Esophagus squamous epithelium (tissue), 5 donors: ENCODE results near the gene CCDC192. TPM values are rescaled to one million over a fixed set of nuclear protein-coding genes. Genes with fewer than 3 reads are reported as not detected.
"Not testable (repeated sequence)": the region's sequence is repeated elsewhere in the genome, so short reads cannot be mapped to it uniquely, and the experiment has no call there.

ENCODE experiments used
- DNase-seq: peaks from one replicate; lab custom pipeline; 2025; lab: John Stamatoyannopoulos, UW
- H3K27ac ChIP-seq, 4 donors: fragments of 200-600 bp; sonication (generic); one replicate each; pipeline ENCODE4 v1.5.1; 2016 to 2019; ENCODE audit warnings: mild to moderate bottlenecking in 1 of 4
- H3K27me3 ChIP-seq, 4 donors: fragments of 200-600 bp; sonication (generic); 1 replicate in 3 of 4; 2 replicates in 1 of 4; pipeline versions ENCODE4 v1.5.1 to v1.6.0; 2017 to 2021; ENCODE audit warnings: antibody characterized with exemption in 1 of 4
- H3K36me3 ChIP-seq, 3 donors: fragments of 200-600 bp; sonication (generic); one replicate each; pipeline ENCODE4 v1.5.1; 2016 to 2019
- H3K4me1 ChIP-seq, 3 donors: fragments of 200-600 bp; sonication (generic); one replicate each; pipeline ENCODE4 v1.5.1; 2017 to 2019
- H3K4me3 ChIP-seq, 4 donors: fragments of 200-600 bp; sonication (generic); 1 replicate in 3 of 4; 2 replicates in 1 of 4; pipeline ENCODE4 v1.5.1; 2016 to 2019; ENCODE audit warnings: mild to moderate bottlenecking in 2 of 4, moderate library complexity in 1 of 4
- H3K9me3 ChIP-seq, 3 donors: fragments of 200-600 bp; sonication (generic); one replicate each; pipeline ENCODE4 v1.5.1; 2016 to 2019
- CTCF ChIP-seq, 6 experiments: fragments of 450-650 bp in 4 of 6; fragments of 200-600 bp in 2 of 6; sonication (generic) in 2 of 6; IDR thresholded peaks; one replicate each; pipeline ENCODE4 v1.5.1; 2016 to 2019; ENCODE audit warnings: antibody characterized with exemption in 6 of 6, mild to moderate bottlenecking in 4 of 6, moderate library complexity in 4 of 6
- POLR2A ChIP-seq, 4 donors: fragments of 450-650 bp; IDR thresholded peaks; one replicate each; pipeline ENCODE4 v1.6.1; 2017; ENCODE audit warnings: antibody characterized with exemption in 4 of 4, mild to moderate bottlenecking in 4 of 4, moderate library complexity in 3 of 4
- WGBS, 2 donors: methylation state at CpG; one replicate each; pipeline ENCODE4 v1.1.5; 2018; 5-methylcytosine and 5-hydroxymethylcytosine counted together
- intact Hi-C: fragments of 100-400 bp; cut with DNase I; formaldehyde crosslinking; loops from one replicate; pipeline ENCODE4 v1.15.0; 2022
- total RNA-seq, 4 donors: library from RNA; depleted of rRNA; stranded (reverse); fragments of >200 nt; gene quantifications; one replicate each; pipeline ENCODE4 v1.1.0, GENCODE V29; 2016
- donor health status: DM: yes; HTN: yes; CAD: no.

Gene CCDC192
- total RNA-seq, 4 donors from 2014 or later, result not detected

- Histone ChIP-seq H3K36me3 (no peaks in the 10 kb centered on the region), H3K27ac (no peak overlapping the region), H3K4me1 (peaks cover 0 to 8% (median 3%) of the 10 kb centered on the region in 3 donors), H3K9me3 (no peaks in the 10 kb centered on the region), H3K4me3 (no peak overlapping the region), H3K27me3 (no peaks in the 10 kb centered on the region)
- WGBS, 2 donors, result 81 to 86% methylated on average over 6 of the region's 6 CpGs
- DNase-seq, result no peak
- intact Hi-C loops, result no loop called here
- TF ChIP-seq POLR2A (IDR thresholded peaks at IDR 0.05) (no peak), CTCF (IDR thresholded peaks at IDR 0.05) (no peak)
Observed at GRCh38 chr5:127700237-127700766, 2.9 kb upstream of the CCDC192 start.

- H3K36me3 ChIP-seq, result no peaks in the 10 kb centered on the region
- no peaks in the 10 kb centered on the region for H3K27me3 ChIP-seq
- H3K4me3 ChIP-seq, result no peak overlapping the region
- no peaks in the 10 kb centered on the region for H3K9me3 ChIP-seq
- 68 to 90% methylated on average over 2 of the region's 2 CpGs for WGBS, 2 donors
- H3K27ac ChIP-seq, result no peak overlapping the region
- H3K4me1 ChIP-seq, result peaks cover 0 to 11% (median 5%) of the 10 kb centered on the region in 3 donors
- TF ChIP-seq POLR2A (IDR thresholded peaks at IDR 0.05) (no peak), CTCF (IDR thresholded peaks at IDR 0.05) (no peak)
- DNase-seq, result no peak
- intact Hi-C loops, result no loop called here
Observed at GRCh38 chr5:127702434-127702833, 757 bp upstream of the CCDC192 start.

- intact Hi-C loops, result no loop called here
- Histone ChIP-seq H3K36me3 (no peaks in the 10 kb centered on the region), H3K4me3 (no peak overlapping the region), H3K9me3 (no peaks in the 10 kb centered on the region), H3K27ac (no peak overlapping the region), H3K4me1 (peaks cover 0 to 11% (median 5%) of the 10 kb centered on the region in 3 donors), H3K27me3 (no peaks in the 10 kb centered on the region)
- 27 to 36% methylated on average over 4 of the region's 4 CpGs for WGBS, 2 donors
- TF ChIP-seq CTCF (IDR thresholded peaks at IDR 0.05) (no peak), POLR2A (IDR thresholded peaks at IDR 0.05) (no peak)
- no peak for DNase-seq
Observed at GRCh38 chr5:127705120-127705892, 2.1 kb downstream of the CCDC192 start.

- Histone ChIP-seq H3K27ac (peak overlapping the region in 2 of 4 donors; percentile 20 to 29), H3K27me3 (no peaks in the 10 kb centered on the region), H3K4me1 (peaks cover 0 to 11% (median 5%) of the 10 kb centered on the region in 3 donors), H3K9me3 (no peaks in the 10 kb centered on the region), H3K4me3 (no peak overlapping the region), H3K36me3 (no peaks in the 10 kb centered on the region)
- 63% methylated on average over 1 of the region's 1 CpG for WGBS, 2 donors
- intact Hi-C loops, result no loop called here
- DNase-seq, result no peak
- no peak for TF ChIP-seq POLR2A (IDR thresholded peaks at IDR 0.05)
- no peak for TF ChIP-seq CTCF (IDR thresholded peaks at IDR 0.05)
Observed at GRCh38 chr5:127706691-127707090, 3.5 kb downstream of the CCDC192 start.

GRCh38 chr5:127707209-127707608, 4.0 kb downstream of the CCDC192 start:
- Histone ChIP-seq H3K27me3 (no peaks in the 10 kb centered on the region), H3K9me3 (no peaks in the 10 kb centered on the region), H3K4me1 (peaks cover 0 to 11% (median 5%) of the 10 kb centered on the region in 3 donors), H3K27ac (peak overlapping the region in 2 of 4 donors; percentile 20 to 29), H3K4me3 (no peak overlapping the region), H3K36me3 (no peaks in the 10 kb centered on the region)
- TF ChIP-seq POLR2A (IDR thresholded peaks at IDR 0.05), result no peak
- no peak for TF ChIP-seq CTCF (IDR thresholded peaks at IDR 0.05)
- no peak for DNase-seq
- 56 to 66% methylated on average over 3 of the region's 3 CpGs for WGBS, 2 donors
- intact Hi-C loops, result no loop called here

- H3K27me3 ChIP-seq, H3K4me3 ChIP-seq, H3K4me1 ChIP-seq, H3K36me3 ChIP-seq, DNase-seq, H3K9me3 ChIP-seq, intact Hi-C loops, H3K27ac ChIP-seq: not testable (repeated sequence)
- WGBS, 2 donors, result 25 to 39% methylated on average over 4 of the region's 4 CpGs
Observed at GRCh38 chr5:127713083-127713482, 9.9 kb downstream of the CCDC192 start.
